ENCODE data around the gene CES3. TPM values are rescaled to one million over a fixed set of nuclear protein-coding genes. Genes with fewer than 3 reads are reported as not detected.
"Not testable (repeated sequence)": the region's sequence is repeated elsewhere in the genome, so short reads cannot be mapped to it uniquely, and the experiment has no call there.

CES3 gene
- polyA plus RNA-seq, 1 donor (not counting 4 experiments of a cell fraction or from before 2014, with no cell fraction given): 1.5 TPM

GRCh38 chr16:66934138-66934838 is 26.8 kb upstream of the CES3 start, which contains the start of gene CIAO2B:
CIAO2B (minus strand) TSS chr16:66934402; CDS start chr16:66934364, 38 bp downstream.
- H3K9ac ChIP-seq (ENCODE audit: control insufficient read depth, extremely low read depth, insufficient read depth, low read length): peak within 1 kb of the TSS; percentile 95
- no peaks in the 10 kb centered on the region for H3K9me3 ChIP-seq (ENCODE audit: control insufficient read depth, low read depth, low read length)
- no peak for FAIRE-seq
- peaks cover 18% of the 10 kb centered on the region for H3K4me1 ChIP-seq (ENCODE audit: control insufficient read depth, extremely low read depth, insufficient read depth, low read length)
- peak within 1 kb of the TSS; percentile 76 for H3K27ac ChIP-seq (ENCODE audit: control insufficient read depth, insufficient read depth, low read length)
- H3K4me3 ChIP-seq (ENCODE audit: control insufficient read depth in 2 of 3, extremely low read depth in 1 of 3, insufficient read depth in 2 of 3, low read depth in 1 of 3, low read length in 3 of 3): peak within 1 kb of the TSS; percentile 72 to 86 (median 77)
- H4K20me1 ChIP-seq (ENCODE audit: control insufficient read depth, extremely low read depth, insufficient read depth, low read length): peaks cover 8% of the 10 kb centered on the region
- no peak for TF ChIP-seq CTCF (optimal IDR thresholded peaks at IDR 0.05 in 1 of 3, IDR thresholded peaks at IDR 0.05 in 1 of 3, conservative IDR thresholded peaks at IDR 0.05 in 1 of 3; ENCODE audit: extremely low read depth in 1 of 3, insufficient read depth in 2 of 3, low read length in 3 of 3)
- TF ChIP-seq EZH2 (IDR thresholded peaks at IDR 0.05; ENCODE audit: low read length): no peak
- H3K79me2 ChIP-seq (ENCODE audit: control insufficient read depth, insufficient read depth, low read length): peaks cover 49% of the 10 kb centered on the region
- peak within 1 kb of the TSS; percentile 87 for H2AFZ ChIP-seq (ENCODE audit: control insufficient read depth, low read length)
- H3K9me1 ChIP-seq (ENCODE audit: control insufficient read depth, extremely low read depth, insufficient read depth, low read length): peaks cover 5% of the 10 kb centered on the region
- H3K36me3 ChIP-seq (ENCODE audit: control insufficient read depth in 2 of 2, extremely low read depth in 1 of 2, insufficient read depth in 2 of 2, low read length in 2 of 2): peaks cover 17 to 26% of the 10 kb centered on the region in 2 experiments
- no peaks in the 10 kb centered on the region for H3K27me3 ChIP-seq (ENCODE audit: control insufficient read depth, extremely low read depth, insufficient read depth, low read length)
- DNase-seq (ENCODE audit: low read depth, low spot score): no peak
- dilution Hi-C loops (cut with MboI; ENCODE audit: extremely low pct_ligation_motif_present, low sequenced_read_pairs): no loop called here
- peak within 1 kb of the TSS; percentile 94 for H3K4me2 ChIP-seq (ENCODE audit: control insufficient read depth, extremely low read depth, insufficient read depth, low read depth, low read length)

- peak overlapping the region; percentile 95 for H3K9ac ChIP-seq (ENCODE audit: control insufficient read depth, extremely low read depth, insufficient read depth, low read length)
- H2AFZ ChIP-seq (ENCODE audit: control insufficient read depth, low read length): peak overlapping the region; percentile 87
- peaks cover 22 to 31% of the 10 kb centered on the region in 2 experiments for H3K36me3 ChIP-seq (ENCODE audit: control insufficient read depth in 2 of 2, extremely low read depth in 1 of 2, insufficient read depth in 2 of 2, low read length in 2 of 2)
- peaks cover 18% of the 10 kb centered on the region for H3K4me1 ChIP-seq (ENCODE audit: control insufficient read depth, extremely low read depth, insufficient read depth, low read length)
- H3K27ac ChIP-seq (ENCODE audit: control insufficient read depth, insufficient read depth, low read length): peak overlapping the region; percentile 76
- H3K9me3 ChIP-seq (ENCODE audit: control insufficient read depth, low read depth, low read length); H4K20me1 ChIP-seq (ENCODE audit: control insufficient read depth, extremely low read depth, insufficient read depth, low read length); dilution Hi-C loops (cut with MboI; ENCODE audit: extremely low pct_ligation_motif_present, low sequenced_read_pairs); DNase-seq (ENCODE audit: low read depth, low spot score); H3K27me3 ChIP-seq (ENCODE audit: control insufficient read depth, extremely low read depth, insufficient read depth, low read length); H3K9me1 ChIP-seq (ENCODE audit: control insufficient read depth, extremely low read depth, insufficient read depth, low read length): not testable (repeated sequence)
- peak overlapping the region; percentile 72 to 86 (median 77) for H3K4me3 ChIP-seq (ENCODE audit: control insufficient read depth in 2 of 3, extremely low read depth in 1 of 3, insufficient read depth in 2 of 3, low read depth in 1 of 3, low read length in 3 of 3)
- peak overlapping the region; percentile 94 for H3K4me2 ChIP-seq (ENCODE audit: control insufficient read depth, extremely low read depth, insufficient read depth, low read depth, low read length)
- FAIRE-seq: peak; percentile 69
- H3K79me2 ChIP-seq (ENCODE audit: control insufficient read depth, insufficient read depth, low read length): peaks cover 49% of the 10 kb centered on the region
Observed at GRCh38 chr16:66934839-66935313, 26.2 kb upstream of the CES3 start.

Measured in keratinocyte (primary cell).